Mesenteric fat pad (tissue), 1 donor: ENCODE measurements around the gene FLT3. TPM values are rescaled to one million over a fixed set of nuclear protein-coding genes. Genes with fewer than 3 reads are reported as not detected.
"Not testable (repeated sequence)": the region's sequence is repeated elsewhere in the genome, so short reads cannot be mapped to it uniquely, and the experiment has no call there.

Source experiments
- DNase-seq: peaks from one replicate; pipeline ENCODE4 v3.0.0-alpha.2; 2020; ENCODE audit warnings: low spot score
- total RNA-seq: library from RNA; stranded (reverse); fragmentation: NEBNext Ultra II Directional; extraction: Animal tissue kit (Norgen Biotek cat#: 25700); gene quantifications from one replicate; pipeline ENCODE4 v1.2.1, GENCODE V29; 2021
- donor health status: DM: yes; HTN: yes; CAD: no.

The FLT3 gene
- total RNA-seq, 1 donor from 2014 or later: 0.55 TPM

DNA sequence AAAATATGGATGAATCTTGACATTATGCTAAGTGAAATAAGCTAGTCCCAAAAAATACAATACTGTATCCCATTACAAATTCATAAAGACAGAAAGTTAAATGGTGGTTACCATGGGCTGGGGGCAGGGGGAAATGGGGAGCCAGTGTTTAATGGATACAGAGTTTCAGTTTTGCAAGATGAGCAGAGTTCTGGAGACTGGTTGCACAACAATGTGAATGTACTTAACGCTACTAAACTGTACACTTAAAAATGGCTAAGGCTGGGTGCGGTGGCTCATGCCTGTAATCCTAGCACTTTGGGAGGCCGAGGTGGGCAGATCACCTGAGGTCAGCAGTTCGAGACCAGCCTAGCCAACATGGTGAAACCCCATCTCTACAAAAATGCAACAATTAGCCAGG is 1.5 kb upstream of the FLT3 start:
- DNase-seq: not testable (repeated sequence)

DNA sequence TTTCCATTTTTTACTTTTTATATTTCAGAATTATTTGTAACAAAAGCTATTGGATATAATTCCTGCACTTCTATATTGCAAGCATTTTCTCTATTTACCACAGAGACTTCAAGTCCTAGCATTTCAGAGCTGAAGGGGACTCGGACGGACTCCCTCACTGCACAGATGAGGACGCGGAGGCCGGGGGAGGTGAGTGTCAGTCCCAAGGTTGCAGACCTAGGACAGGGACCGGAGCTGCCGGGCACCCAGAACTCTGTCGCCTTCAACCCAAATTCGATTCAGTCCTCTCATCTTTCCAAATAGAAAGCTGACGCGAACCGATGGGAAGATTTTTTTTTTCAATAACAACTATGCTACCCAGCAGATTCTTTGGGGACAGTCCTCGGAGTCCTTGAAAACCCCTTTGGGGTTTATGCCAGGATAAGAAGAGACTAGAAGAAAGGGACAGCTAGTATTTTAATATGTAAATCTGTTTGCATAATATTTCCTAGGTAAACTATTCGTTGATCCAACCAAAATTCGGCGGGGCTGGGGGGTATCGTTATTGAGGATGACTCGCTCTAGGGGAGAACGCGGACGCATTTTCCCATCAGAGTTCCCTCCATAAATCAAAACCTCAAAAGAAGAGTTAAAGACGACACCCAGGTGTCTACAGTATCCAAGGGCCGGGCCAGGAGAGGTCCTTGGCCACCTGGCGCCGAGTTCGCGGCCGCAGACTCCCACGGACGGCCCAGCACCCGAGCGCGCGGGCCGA is 803 bp downstream of the FLT3 start:
- DNase-seq: no peak

DNA sequence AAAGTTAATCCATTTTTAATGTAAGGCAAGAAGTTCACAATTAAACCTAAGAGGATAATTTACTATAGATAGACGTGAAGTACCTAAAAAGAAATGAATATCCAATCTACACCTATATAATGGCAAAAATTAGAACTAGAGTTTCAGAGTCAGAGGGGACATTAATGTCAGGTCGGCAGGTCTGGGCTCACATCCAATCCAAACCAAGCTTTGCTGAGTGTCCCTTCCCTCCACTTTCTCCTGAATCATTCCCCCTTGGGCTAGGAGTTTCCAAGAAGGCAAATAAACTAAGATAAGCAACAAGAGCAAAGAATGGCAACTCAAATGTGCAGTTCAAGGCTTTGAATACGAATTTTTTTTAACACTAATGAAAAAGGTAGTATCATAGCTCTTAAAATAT is 2.9 kb downstream of the FLT3 start:
- no peak for DNase-seq

DNA sequence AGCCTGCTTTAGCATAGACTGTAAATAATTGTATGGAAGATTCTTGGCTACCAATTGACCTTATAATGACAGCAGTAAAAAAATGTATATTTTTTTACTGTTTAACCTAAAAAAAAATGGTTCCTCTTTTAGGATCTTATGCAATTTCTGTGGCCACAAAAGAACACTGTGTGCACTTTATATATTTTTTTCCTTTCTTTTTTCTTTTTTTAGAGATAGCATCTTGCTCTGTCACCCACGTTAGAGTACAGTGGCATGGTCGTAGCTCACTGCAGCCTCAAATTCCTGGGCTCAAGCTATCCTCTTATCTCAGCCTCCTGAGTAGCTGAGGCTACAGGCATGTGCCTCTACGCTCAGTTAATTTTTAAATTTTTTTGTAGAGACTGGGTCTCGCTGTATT is 6.1 kb downstream of the FLT3 start:
- DNase-seq: no peak

DNA sequence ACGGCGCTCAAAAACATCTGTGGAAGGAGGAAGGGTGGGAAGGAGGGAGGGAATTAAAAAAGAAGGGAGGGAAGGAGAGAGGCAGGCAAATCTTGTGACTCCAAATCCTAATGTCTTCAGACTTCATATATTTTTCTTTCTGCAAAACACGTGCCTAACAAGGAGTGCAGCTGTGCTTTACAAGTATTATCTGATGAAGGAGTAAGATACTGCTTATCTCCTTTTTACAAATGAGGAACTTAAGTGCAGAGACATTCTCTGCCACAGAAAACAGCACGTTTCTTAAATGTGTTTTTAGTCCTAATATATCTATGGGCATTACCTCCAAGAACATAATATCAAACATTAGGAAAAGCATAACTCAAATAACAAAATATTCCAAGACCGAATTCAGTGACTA is 6.5 kb downstream of the FLT3 start:
- no peak for DNase-seq

DNA sequence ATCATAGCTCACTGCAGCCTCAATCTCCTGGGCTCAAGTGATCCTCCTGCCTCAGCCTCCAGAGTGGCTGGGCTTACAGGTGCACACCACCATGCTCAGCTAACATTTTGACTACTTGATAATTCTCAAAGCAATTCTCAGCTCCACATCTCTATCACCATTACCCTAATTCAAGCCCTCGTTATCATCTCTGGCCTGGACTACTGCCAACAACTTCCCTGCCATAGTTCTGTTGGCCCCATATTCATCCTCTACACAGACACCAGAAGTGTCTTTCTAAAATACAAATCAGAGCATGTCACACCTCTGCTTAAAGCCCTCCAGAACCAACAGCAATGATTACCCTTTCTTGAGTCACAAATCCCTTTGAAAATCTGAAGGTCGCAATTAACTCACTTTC is 7.9 kb downstream of the FLT3 start:
- DNase-seq: no peak

DNA sequence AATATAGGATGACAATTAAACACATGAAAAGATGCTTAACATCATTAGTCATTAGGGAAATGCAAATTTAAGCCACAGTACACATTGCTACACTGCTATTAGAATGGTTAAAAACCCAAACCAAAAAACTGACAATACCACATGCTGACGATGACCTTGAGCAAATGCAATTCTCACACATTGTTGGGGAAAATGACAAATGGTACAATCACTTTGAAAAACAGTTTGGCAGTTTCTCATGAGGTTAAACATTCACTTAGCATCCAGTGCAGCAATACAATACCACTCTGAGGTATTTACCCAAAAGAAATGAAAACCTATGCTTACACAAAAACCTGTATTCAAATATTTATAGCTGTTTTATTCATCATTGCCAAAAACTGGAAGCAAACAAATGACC is 11.3 kb downstream of the FLT3 start:
- no peak for DNase-seq

DNA sequence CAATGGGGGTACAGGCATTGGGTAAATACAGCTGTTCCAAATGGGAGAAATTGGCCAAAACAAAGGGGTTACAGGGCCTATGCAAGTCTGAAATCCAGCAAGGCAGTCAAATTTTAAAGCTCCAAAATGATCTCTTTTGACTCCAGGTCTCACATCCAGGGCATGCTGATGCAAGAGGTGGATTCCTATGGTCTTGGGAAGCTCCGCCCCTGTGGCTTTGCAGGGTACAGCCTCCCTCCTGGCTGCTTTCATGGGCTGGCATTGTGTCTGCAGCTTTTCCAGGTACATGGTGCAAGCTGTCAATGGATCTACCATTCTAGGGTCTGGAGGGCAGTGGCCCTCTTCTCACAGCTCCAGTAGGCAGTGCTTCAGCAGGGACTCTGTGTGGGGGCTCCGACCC is 22.6 kb downstream of the FLT3 start:
- not testable (repeated sequence) for DNase-seq

DNA sequence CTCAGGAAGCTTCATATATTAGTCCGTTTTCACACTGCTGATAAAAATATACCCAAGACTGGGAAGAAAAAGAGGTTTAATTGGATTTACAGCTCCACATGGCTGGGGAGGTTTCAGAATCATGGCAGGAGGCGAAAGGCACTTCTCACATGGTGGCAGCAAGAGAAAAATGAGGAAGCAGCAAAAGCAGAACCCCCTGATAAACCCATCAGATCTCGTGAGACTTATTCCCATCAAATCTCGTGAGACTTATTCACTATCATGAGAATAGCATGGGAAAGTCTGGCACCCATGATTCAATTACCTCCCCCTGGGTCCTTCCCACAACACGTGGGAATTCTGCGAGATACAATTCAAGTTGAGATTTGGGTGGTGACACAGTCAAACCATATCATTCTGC is 23.1 kb downstream of the FLT3 start:
- no peak for DNase-seq

DNA sequence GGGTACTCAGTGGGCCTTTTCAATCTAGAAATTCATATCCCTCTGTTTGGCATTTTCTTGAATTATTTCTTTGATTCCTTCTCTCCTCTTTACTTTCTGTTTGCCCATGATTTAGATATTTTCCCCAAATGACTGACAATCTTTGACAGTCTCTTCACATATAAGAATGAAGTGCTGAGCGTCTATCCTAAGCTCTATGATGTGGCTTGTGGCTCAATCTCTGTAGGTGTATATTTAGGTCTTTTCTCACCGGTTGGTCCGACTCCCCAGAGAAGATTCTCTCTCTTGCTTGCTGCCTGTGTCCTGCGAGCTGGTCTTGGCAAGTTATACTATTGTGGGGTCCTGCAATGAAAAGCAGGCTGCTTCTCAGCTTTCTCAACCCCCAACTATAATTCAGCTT is 29.0 kb downstream of the FLT3 start:
- DNase-seq: no peak

DNA sequence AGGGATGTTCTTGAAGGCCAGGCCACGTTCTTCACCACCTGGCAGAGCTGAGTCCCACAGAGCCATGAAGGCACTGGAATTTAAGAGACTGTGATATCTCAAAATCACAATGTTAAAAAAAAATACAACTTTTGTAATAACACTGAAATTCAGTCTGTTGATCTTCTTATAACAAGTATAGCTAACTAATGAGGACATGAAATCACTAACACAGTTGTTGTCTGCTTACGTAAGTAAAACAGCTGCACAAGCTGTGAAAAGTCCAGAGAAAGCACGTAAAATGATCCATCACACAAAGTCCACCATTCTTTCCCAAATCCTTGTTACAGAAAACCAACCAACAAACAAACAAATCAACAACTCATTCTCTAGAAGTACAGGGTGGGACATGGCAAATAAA is 32.9 kb downstream of the FLT3 start:
- no peak for DNase-seq

DNA sequence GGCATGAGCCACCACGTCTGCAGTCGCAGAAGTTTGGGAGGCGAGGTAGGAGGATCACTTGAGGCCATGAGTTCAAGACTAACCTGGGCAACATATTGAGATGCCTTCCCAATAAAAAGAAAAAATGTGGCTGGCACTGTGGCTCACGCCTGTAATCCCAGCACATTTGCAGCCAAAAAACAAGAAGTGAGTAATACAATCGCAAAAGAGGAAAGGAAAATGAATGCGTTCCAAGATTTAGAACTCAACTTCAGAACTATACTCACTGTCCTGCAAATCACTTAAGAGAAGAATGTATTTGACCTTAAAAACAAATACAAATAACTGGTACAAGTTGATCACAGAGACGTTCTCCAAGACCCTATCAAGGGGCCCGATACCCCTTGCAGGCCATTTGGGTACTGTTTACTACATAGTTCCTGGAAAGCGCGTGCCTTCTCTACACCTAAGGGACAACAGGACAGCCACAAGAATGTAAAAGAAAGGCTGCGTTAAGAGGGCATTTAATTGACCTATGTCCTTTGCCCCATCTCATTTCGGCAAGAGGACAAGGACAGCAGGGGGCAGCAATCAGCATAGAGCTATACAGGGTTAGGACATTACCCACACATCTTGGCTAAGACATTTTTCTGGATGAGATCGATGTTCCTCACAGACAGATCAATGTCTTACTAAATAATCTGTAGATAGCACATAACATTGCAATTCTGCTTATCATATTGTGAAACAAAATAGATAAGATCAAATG is 41.3 kb downstream of the FLT3 start:
- no peak for DNase-seq

DNA sequence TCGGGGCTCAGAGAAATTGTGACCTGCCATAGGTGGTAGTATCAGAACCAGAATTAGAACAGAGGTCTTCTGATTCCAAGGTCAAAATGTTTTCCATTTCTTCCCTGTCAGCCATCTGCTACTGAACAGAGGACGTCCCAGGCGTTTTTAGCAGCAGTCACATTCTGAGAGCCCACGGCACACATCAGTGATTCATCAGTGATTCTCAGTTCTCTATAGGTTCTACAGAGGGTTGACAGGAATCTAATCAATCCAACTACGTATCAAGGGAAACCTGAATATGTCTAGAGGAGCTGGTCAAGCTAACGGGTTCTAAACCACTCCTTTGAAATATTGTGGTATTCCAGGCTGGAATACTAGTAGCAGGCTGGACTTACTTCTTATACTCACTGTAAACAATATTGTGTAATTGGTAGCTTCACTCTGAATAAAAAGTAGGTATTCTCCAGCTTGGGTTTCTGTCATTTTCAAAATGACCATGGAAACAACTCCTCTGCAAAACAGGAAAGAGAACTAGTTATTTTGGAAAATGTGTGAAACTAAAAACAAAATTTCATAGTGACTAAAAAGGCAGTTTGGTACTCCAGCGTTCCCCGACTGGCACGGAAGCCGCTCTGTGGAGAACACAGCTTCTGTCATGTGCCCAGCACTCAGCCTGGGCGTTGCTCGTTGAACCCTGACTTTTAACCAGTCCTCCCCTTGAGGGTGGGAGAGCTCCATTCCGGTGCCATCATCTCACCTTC is 43.2 kb downstream of the FLT3 start:
- DNase-seq: no peak

DNA sequence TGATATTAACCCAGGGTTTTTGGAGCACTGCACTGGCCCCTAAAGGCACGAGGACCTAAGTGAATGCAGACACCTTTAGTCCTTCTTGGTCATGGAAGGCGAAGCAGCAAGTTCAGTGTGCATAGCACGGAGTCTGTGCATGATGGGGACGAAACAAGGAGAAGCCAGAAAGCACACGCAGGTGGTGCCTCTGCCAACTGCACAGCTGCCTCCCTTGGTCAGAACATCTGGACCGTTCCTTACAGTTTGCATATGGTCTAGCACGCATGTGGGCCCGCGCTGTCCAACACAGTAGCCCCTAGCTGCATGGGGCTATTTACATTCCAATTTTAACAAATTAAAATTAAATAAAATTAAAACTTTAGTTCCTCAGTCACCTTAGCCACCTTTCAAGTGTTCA is 44.0 kb downstream of the FLT3 start:
- no peak for DNase-seq

DNA sequence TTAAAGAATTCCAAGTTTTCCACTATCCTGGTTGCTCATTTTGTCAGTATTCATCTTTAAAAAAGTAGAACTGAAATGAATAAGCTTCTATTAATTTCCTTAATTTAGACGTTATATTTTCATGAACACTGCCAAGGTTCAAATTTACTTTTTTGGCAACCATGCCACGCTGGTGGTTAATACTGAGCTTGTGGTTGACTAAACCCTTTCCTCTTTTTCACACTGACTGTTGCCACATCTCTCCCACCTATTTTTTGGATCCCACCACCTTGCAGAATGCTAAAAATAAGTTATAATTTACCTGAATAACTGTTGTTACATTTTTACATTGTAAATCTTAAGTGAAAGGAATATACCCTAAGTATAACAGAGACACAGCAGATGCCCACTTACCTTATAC is 45.0 kb downstream of the FLT3 start:
- DNase-seq: no peak

DNA sequence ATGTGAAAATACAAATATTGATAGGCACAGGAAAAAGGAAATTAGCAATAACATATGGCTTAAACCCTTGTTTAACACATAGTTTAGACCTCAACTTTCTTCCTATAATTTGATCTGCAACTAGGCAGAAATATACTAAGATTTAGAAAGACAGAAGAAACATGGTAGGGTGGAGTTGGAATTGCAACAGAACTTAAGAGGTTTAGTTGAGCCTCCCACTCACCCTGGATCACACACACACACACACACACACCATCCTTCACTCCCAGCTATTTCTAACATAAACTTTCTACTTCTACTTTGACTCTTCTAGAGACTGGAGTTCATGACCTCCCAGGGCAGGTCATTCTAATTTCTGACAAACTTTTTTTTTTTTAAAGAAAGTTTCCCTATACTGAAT is 47.4 kb downstream of the FLT3 start:
- DNase-seq: no peak

DNA sequence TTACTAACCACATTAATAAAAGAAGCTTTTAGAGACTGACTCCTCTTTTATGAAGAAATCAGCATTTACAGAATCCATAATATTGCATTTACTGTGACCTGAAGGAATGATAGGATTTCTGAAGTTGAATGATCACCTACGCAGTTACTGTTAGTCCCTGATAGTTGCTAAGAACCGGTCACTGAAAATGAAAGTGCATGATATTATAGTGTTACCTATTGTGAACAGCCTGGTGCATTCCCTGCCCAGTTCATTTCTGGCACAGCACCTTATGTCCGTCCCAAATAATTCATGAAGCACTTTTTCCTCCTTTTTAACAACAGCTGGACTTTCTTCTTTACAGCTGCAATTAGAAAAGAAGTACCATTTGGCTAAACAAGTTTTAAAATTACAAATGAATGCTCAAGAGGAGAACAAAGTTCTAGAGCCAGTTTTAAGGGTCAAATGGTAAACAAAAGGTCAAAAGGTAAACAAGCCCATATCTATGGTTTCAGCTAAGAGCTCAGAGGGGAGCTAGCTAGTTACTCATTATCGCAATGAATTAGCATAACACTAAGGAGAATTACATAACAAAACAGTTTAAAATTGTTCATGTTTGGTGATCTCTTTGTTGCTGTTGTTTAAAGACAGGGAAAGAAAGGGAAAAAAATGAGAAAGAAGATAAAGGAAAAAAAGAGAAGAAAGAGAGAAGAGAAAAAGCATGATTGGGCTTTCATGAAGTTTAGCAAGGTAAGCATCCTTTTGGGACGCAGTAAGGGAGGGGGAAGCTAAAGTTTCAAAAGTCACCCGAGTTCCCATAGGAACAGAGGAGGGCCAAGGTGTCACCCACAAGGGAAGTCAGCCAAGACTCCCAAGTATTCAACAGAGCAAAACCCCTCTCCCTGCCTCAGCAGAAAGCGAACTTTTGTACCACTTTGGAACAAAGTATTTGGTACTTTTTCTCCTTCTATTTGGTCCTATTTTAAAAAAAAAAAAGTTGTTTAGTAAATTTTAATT is 50.2 kb downstream of the FLT3 start:
- DNase-seq: no peak

DNA sequence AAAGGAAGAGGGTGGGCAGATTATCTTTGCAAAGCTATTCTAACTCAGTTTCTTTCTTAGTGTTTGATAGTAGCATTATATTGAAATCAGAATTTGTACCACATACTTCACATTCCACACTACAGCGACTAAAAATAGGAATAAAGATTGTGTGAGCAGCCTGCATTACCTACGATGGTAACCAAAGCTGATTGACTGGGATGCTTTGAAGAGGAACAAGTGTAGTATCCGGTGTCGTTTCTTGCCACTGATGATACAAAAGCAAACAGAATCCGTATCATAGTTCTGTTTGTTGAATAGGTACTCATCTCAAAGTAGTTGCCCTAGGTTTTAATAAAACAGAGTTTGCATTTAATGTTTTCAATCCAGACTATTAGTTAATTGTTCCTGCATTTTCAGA is 51.2 kb downstream of the FLT3 start:
- DNase-seq: no peak

DNA sequence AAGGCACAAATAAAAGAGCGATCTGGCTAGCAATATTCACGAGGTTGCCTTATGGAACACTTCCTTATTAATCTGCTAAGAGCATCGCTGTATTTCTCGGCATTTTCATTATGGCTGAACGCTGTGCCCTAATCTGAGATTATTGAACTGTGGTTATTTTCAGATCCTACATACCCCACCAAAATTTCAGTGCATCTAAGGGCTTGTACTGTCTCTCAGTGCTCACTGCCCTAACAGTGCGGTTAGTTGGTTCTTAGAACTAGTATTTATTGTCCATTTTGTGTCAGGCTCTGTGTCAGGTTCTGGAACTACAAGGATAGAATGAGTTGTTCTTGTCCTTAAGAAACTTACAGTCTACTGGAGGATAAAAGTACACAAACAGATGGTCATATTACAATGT is 51.6 kb downstream of the FLT3 start:
- DNase-seq: no peak

DNA sequence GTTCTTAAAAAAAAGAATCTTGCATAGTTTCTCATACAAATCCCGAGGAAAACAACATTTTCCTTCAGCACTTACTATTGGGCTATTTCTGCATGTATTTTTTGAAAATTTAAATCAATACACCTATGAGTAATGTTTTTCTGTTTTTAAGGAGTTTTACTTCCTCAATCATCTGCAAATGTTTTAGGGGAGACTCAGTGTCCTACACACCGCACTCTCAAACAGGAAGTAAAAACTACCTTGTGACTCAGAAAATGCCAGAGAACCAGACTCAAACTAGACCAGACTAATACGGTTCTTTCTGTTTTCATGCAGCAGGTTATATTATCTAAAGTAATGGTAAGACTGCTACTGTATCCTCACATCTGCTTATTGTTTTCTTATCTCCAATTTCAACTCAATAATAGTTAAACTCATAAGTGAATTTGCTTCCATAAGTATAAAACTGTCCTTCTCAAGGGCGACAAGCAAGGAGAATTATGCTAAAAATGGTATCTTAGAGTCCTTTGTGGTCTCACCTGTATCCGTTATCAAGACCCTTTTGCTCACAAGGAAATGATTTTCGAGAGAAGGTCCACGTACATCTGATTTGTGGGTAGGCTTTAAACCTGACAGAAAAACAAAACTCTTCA is 52.5 kb downstream of the FLT3 start:
- DNase-seq: no peak

DNA sequence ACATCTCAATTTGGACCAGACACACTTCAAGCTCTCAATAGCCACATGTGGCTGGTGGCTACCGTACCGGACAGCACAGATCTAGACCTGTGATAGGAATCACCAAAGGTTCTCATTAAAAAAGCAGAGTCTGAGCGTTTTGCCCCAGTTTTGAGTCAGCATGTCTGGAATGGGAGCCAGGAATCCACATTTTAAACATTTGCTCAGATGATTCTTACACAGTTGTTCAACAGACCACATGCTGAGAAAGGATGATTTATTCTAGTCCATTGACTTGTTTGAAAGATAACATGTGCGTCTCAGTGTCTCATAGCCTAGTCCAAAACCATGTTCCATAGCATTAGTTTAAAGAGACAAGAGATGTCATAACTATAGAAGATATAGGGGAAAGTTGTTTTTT is 53.4 kb downstream of the FLT3 start:
- DNase-seq: no peak
